Activated naive CD4-positive, alpha-beta T cell treated with anti-CD3 and anti-CD28 coated beads for 36 hours (primary cell): ENCODE measurements around the gene REV3L. TPM values are rescaled to one million over a fixed set of nuclear protein-coding genes. Genes with fewer than 3 reads are reported as not detected.

Experiments
- CTCF ChIA-PET: fragments of 350-600 bp; sonication (Branson Sonifier 250); formaldehyde crosslinking; loops from one replicate; lab custom pipeline; 2021; ENCODE audit warnings: antibody characterized with exemption; lab: Charles Lee
- DNase-seq: peaks from one replicate; pipeline ENCODE4 v3.0.0-alpha.2; 2020
- H3K27ac Mint-ChIP-seq: one replicate; pipeline ENCODE4 v1.8.0; 2021; ENCODE audit warnings: mild to moderate bottlenecking, mixed read lengths
- H3K27me3 Mint-ChIP-seq: one replicate; pipeline ENCODE4 v1.8.0; 2021; ENCODE audit warnings: low read depth, mixed read lengths
- H3K36me3 Mint-ChIP-seq: one replicate; pipeline ENCODE4 v1.8.0; 2021; ENCODE audit warnings: low read depth, mixed read lengths
- H3K4me1 Mint-ChIP-seq: one replicate; pipeline ENCODE4 v1.8.0; 2021; ENCODE audit warnings: low read depth, mixed read lengths
- H3K4me3 Mint-ChIP-seq: one replicate; pipeline ENCODE4 v1.8.0; 2021; ENCODE audit warnings: mild to moderate bottlenecking, moderate library complexity, mixed read lengths
- H3K9me3 Mint-ChIP-seq: one replicate; pipeline ENCODE4 v1.8.0; 2021; ENCODE audit warnings: mixed read lengths
- intact Hi-C: fragments of 100-400 bp; cut with micrococcal nuclease; formaldehyde crosslinking; loops from one replicate; pipeline ENCODE4 v1.15.1; 2023
- total RNA-seq, 2 experiments: library from RNA; stranded (reverse); gene quantifications; one replicate each; pipeline ENCODE4 v1.2.3, GENCODE V29; 2021

Gene REV3L
- total RNA-seq, 2 experiments from 2014 or later = 11.9 to 16.0 TPM

GRCh38 chr6:111462770-111463391, 20.1 kb downstream of the REV3L start:
- H3K9me3 Mint-ChIP-seq = peaks cover 21% of the 10 kb centered on the region
- intact Hi-C loops = no loop called here
- peaks cover 23% of the 10 kb centered on the region for H3K4me1 Mint-ChIP-seq
- H3K36me3 Mint-ChIP-seq = peaks cover 23% of the 10 kb centered on the region
- no peak overlapping the region for H3K27ac Mint-ChIP-seq
- H3K4me3 Mint-ChIP-seq = no peak overlapping the region
- DNase-seq = no peak
- no peaks in the 10 kb centered on the region for H3K27me3 Mint-ChIP-seq
- CTCF ChIA-PET = interaction anchor here (1.5 kb wide), 1 partner anchor 16 kb away, joined by 6 read pairs; no protein-coding TSS in a partner anchor

DNA sequence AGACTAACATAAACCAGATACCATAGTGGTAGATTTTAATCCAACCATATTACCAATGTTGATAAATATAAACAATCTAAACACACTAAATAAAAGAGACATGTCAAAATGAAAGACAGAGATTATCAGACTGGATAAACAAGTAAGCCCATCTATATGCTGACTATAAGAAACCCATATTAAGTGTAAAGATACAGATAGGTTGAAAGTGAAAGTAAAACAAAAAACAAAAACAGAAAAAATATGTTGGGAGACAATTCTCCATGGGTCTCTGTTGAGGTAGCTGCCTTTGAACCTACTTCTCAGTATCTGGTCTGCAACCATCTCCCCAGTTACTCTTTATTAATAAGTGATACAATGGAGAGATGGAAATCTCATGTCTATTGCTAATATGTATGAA, 21.2 kb downstream of the REV3L start:
- Mint-ChIP-seq H3K27me3 (no peaks in the 10 kb centered on the region), H3K4me3 (no peak overlapping the region), H3K4me1 (peaks cover 21% of the 10 kb centered on the region), H3K36me3 (peaks cover 26% of the 10 kb centered on the region), H3K9me3 (peaks cover 21% of the 10 kb centered on the region), H3K27ac (no peak overlapping the region)
- CTCF ChIA-PET = no interaction called here
- no peak for DNase-seq
- intact Hi-C loops = no loop called here

DNA sequence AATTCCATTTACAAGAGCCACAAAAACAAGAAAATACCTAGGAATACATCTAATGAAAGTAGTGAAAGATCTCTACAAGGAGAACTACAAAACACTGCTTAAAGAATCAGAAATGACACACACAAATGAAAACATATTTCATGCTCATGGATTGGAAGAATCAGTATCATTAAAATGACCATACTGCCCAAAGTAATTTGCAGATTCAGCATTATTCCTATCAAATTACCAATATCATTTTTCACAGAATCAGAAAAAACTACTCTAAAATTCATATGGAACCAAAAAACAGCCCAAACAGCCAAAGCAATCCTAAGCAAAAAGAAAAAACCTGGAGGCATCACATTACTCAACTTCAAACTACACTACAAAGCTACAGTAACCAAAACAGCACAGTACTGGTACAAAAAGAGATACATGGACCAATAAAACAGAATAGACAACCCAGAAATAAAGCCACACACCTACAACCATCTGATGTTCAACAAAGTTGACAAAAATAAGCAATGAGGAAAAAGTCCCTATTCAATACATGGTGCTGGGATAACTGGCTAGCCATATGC, 24.3 kb downstream of the REV3L start:
- Mint-ChIP-seq H3K9me3 (peaks cover 21% of the 10 kb centered on the region), H3K36me3 (peaks cover 26% of the 10 kb centered on the region), H3K27me3 (no peaks in the 10 kb centered on the region), H3K4me3 (no peak overlapping the region), H3K4me1 (peaks cover 21% of the 10 kb centered on the region), H3K27ac (no peak overlapping the region)
- CTCF ChIA-PET = no interaction called here
- intact Hi-C loops = no loop called here
- DNase-seq = no peak

DNA sequence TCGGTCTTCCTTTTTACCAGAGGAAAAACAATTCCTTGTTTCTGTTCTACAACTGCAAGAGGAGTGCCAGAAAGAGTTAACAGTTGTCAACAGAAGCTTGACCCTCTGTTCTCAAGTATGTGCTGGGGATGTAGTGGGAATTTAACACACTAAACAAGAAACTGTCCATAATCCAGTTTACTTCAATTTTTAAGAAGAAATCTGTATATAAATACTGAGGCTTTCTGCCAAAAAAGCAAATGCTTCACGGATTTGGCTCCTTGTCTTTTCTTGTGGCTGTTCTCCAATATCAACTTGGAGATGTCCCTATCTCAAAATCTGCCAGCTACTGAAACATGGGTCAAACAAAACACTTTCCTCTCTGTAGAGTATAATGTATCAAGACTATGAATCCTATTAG, 26.8 kb downstream of the REV3L start:
- Mint-ChIP-seq H3K27me3 (no peaks in the 10 kb centered on the region), H3K4me1 (peaks cover 4% of the 10 kb centered on the region), H3K27ac (no peak overlapping the region), H3K36me3 (peaks cover 26% of the 10 kb centered on the region), H3K4me3 (no peak overlapping the region), H3K9me3 (peaks cover 21% of the 10 kb centered on the region)
- no peak for DNase-seq
- intact Hi-C loops = no loop called here
- CTCF ChIA-PET = no interaction called here

- H3K27ac Mint-ChIP-seq = no peak overlapping the region
- no peaks in the 10 kb centered on the region for H3K4me1 Mint-ChIP-seq
- no peak for DNase-seq
- no peaks in the 10 kb centered on the region for H3K27me3 Mint-ChIP-seq
- intact Hi-C loops = no loop called here
- CTCF ChIA-PET = no interaction called here
- peaks cover 3% of the 10 kb centered on the region for H3K36me3 Mint-ChIP-seq
- no peak overlapping the region for H3K4me3 Mint-ChIP-seq
- H3K9me3 Mint-ChIP-seq = no peaks in the 10 kb centered on the region
Observed at GRCh38 chr6:111450636-111451035, 32.4 kb downstream of the REV3L start.

DNA sequence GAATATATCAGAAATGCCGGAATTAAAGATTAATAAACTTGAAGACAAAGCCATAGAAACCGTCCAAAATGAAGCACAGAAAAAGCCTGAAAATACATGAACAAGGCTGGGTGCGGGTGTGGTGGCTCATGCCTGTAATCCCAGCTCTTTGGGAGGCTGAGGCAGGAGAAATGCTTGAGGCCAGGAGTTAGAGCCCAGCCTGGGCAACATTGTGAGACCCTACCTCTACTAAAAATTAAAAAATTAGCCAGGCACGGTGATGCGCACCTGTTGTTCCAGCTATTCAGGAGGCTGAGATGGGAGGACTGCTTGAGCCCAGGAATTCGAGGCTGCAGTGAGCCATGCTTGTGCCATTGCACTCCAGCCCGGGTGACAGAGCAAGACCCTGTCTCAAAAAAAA, 32.9 kb downstream of the REV3L start:
- no peaks in the 10 kb centered on the region for H3K27me3 Mint-ChIP-seq
- CTCF ChIA-PET = interaction anchor here (0.8 kb wide), 1 partner anchor 29 kb away, joined by 3 read pairs; no protein-coding TSS in a partner anchor

GRCh38 chr6:111449129-111449528, 33.9 kb downstream of the REV3L start:
- intact Hi-C loops = no loop called here
- H3K27me3 Mint-ChIP-seq = no peaks in the 10 kb centered on the region
- H3K27ac Mint-ChIP-seq = no peak overlapping the region
- no peak overlapping the region for H3K4me3 Mint-ChIP-seq
- H3K36me3 Mint-ChIP-seq = peaks cover 3% of the 10 kb centered on the region
- H3K9me3 Mint-ChIP-seq = no peaks in the 10 kb centered on the region
- no peak for DNase-seq
- CTCF ChIA-PET = no interaction called here
- no peaks in the 10 kb centered on the region for H3K4me1 Mint-ChIP-seq

More for the DNA sequence above, 32.9 kb downstream of the REV3L start:
- Mint-ChIP-seq H3K4me1 (no peaks in the 10 kb centered on the region), H3K9me3 (no peaks in the 10 kb centered on the region), H3K27ac (no peak overlapping the region), H3K36me3 (peaks cover 3% of the 10 kb centered on the region), H3K4me3 (no peak overlapping the region)
- intact Hi-C loops = no loop called here
- no peak for DNase-seq

DNA sequence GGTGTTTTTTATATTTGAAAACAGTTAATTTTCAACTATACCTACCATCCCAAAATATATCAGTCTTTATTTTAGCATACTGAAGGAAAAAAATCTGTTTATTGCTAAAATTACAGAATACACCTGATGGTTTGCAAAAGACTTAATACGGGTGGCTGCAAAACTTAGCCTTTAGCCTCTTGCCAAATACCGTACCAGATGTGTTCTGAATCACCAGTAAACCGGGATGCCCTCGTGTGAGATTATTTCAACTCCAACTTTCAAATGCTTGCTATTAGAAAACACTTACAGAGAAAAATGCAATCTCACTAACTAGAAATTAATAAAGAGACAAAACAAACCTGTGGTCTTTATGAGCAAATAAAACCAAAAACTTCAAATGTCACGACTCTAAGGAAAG, 36.0 kb downstream of the REV3L start:
- Mint-ChIP-seq H3K4me3 (no peak overlapping the region), H3K27ac (no peak overlapping the region), H3K4me1 (peaks cover 6% of the 10 kb centered on the region), H3K36me3 (peaks cover 6% of the 10 kb centered on the region), H3K9me3 (no peaks in the 10 kb centered on the region), H3K27me3 (no peaks in the 10 kb centered on the region)
- no peak for DNase-seq
- CTCF ChIA-PET = interaction anchor here (0.6 kb wide), 1 partner anchor 133 kb away, joined by 4 read pairs; no protein-coding TSS in a partner anchor
- intact Hi-C loops = no loop called here

- intact Hi-C loops = no loop called here
- H3K36me3 Mint-ChIP-seq = peaks cover 6% of the 10 kb centered on the region
- no peak overlapping the region for H3K27ac Mint-ChIP-seq
- no peaks in the 10 kb centered on the region for H3K9me3 Mint-ChIP-seq
- H3K4me1 Mint-ChIP-seq = peaks cover 13% of the 10 kb centered on the region
- DNase-seq = no peak
- no peak overlapping the region for H3K4me3 Mint-ChIP-seq
- H3K27me3 Mint-ChIP-seq = no peaks in the 10 kb centered on the region
- CTCF ChIA-PET = no interaction called here
Observed at GRCh38 chr6:111445861-111446267, 37.2 kb downstream of the REV3L start.

GRCh38 chr6:111444794-111445193, 38.2 kb downstream of the REV3L start:
- no peaks in the 10 kb centered on the region for H3K9me3 Mint-ChIP-seq
- H3K27me3 Mint-ChIP-seq = no peaks in the 10 kb centered on the region
- CTCF ChIA-PET = no interaction called here
- peaks cover 13% of the 10 kb centered on the region for H3K4me1 Mint-ChIP-seq
- no peak for DNase-seq
- no peak overlapping the region for H3K4me3 Mint-ChIP-seq
- H3K36me3 Mint-ChIP-seq = peaks cover 6% of the 10 kb centered on the region
- intact Hi-C loops = no loop called here
- H3K27ac Mint-ChIP-seq = no peak overlapping the region

- H3K4me1 Mint-ChIP-seq = peaks cover 13% of the 10 kb centered on the region
- no peak overlapping the region for H3K27ac Mint-ChIP-seq
- no peak for DNase-seq
- H3K27me3 Mint-ChIP-seq = no peaks in the 10 kb centered on the region
- H3K36me3 Mint-ChIP-seq = peaks cover 6% of the 10 kb centered on the region
- H3K4me3 Mint-ChIP-seq = no peak overlapping the region
- CTCF ChIA-PET = no interaction called here
- intact Hi-C loops = loop anchor here (2.0 kb wide), 1 partner anchor 15 kb away; no protein-coding TSS in a partner anchor
- H3K9me3 Mint-ChIP-seq = no peaks in the 10 kb centered on the region
Observed at GRCh38 chr6:111441678-111442243, 41.3 kb downstream of the REV3L start.

GRCh38 chr6:111439171-111439570, 43.8 kb downstream of the REV3L start:
- H3K9me3 Mint-ChIP-seq = peaks cover 9% of the 10 kb centered on the region

GRCh38 chr6:111437573-111437972, 45.4 kb downstream of the REV3L start:
- CTCF ChIA-PET = no interaction called here
- peaks cover 38% of the 10 kb centered on the region for H3K4me1 Mint-ChIP-seq
- H3K9me3 Mint-ChIP-seq = peaks cover 9% of the 10 kb centered on the region
- H3K27me3 Mint-ChIP-seq = no peaks in the 10 kb centered on the region
- H3K4me3 Mint-ChIP-seq = no peak overlapping the region
- intact Hi-C loops = no loop called here
- no peak for DNase-seq
- H3K36me3 Mint-ChIP-seq = peaks cover 11% of the 10 kb centered on the region
- H3K27ac Mint-ChIP-seq = no peak overlapping the region

More at GRCh38 chr6:111439171-111439570, 43.8 kb downstream of the REV3L start:
- DNase-seq = no peak
- H3K4me3 Mint-ChIP-seq = no peak overlapping the region
- H3K36me3 Mint-ChIP-seq = peaks cover 14% of the 10 kb centered on the region
- no peak overlapping the region for H3K27ac Mint-ChIP-seq
- no peaks in the 10 kb centered on the region for H3K27me3 Mint-ChIP-seq
- intact Hi-C loops = no loop called here
- H3K4me1 Mint-ChIP-seq = peaks cover 28% of the 10 kb centered on the region
- CTCF ChIA-PET = no interaction called here
